Stimulated activated CD8-positive, alpha-beta memory T cell treated with anti-CD3 and anti-CD28 coated beads, Interleukin-4, amount 100 ng/mL, for 1 hour (primary cell): Measurements from ENCODE around the gene MTARC1.

ENCODE experiments used
- DNase-seq, 2 donors: peaks; one replicate each; pipeline ENCODE4 v3.0.0-alpha.2; 2020; ENCODE audit warnings: low read depth in 2 of 2, low spot score in 1 of 2

The MTARC1 gene

GRCh38 chr1:220828950-220829586 lies 42.4 kb downstream of the MTARC1 start:
- no peak for DNase-seq

- DNase-seq: no peak
These were observed 46.7 kb downstream of the MTARC1 start for GRCh38 chr1:220833436-220833835.

DNA sequence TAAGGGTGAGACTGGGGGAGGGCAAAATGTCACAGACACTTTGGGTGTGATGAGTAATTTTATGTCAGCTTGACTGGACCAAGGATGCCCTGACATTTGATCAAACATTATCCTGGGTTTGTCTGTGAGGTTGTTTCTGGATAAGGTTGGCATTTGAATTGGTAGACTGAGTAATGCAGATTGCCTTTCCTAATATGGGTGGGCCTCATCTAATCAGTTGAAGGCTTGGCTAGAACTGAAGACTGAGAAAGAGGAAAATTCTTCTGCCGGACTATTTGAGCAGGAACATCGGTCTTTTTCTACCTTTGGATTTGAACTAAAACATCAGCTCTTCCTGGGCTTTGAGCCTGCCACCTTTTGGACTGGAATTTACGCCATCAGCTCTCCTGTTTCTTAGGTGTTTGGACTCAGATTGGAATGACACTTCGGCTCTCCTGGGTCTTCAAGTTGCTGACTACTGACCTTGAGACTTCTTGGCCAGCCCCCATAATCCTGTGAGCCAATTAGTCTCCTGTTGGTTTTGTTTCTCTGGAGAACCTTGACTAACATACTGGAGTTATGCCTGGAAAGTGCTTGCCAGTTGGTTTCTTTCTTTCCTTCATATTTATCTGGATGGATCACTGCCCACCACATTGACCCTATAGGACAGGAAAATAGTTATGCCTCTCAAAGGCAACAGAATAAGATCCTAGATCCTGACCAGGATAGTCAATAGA lies 47.6 kb downstream of the MTARC1 start:
- DNase-seq: no peak
